Activated naive CD4-positive, alpha-beta T cell treated with anti-CD3 and anti-CD28 coated beads, Interleukin-2, amount 10 ng/mL, durations not matched to agents 7 days and 5 days (primary cell): ENCODE results near the gene MAPK1.
"Not testable (repeated sequence)": the region's sequence is repeated elsewhere in the genome, so short reads cannot be mapped to it uniquely, and the experiment has no call there.

Experiments used
- CTCF ChIA-PET: fragments of 350-600 bp; sonication (Branson Sonifier 250); formaldehyde crosslinking; loops from one replicate; lab custom pipeline; 2021; ENCODE audit warnings: antibody characterized with exemption; lab: Charles Lee
- DNase-seq: peaks from one replicate; pipeline ENCODE4 v3.0.0-alpha.2; 2020
- H3K27ac Mint-ChIP-seq: one replicate; pipeline ENCODE4 v1.8.0; 2021; ENCODE audit warnings: mild to moderate bottlenecking, moderate library complexity, mixed read lengths
- H3K27me3 Mint-ChIP-seq: one replicate; pipeline ENCODE4 v1.8.0; 2021; ENCODE audit warnings: mild to moderate bottlenecking, mixed read lengths
- H3K36me3 Mint-ChIP-seq: one replicate; pipeline ENCODE4 v1.8.0; 2021; ENCODE audit warnings: mixed read lengths
- H3K4me1 Mint-ChIP-seq: one replicate; pipeline ENCODE4 v1.8.0; 2021; ENCODE audit warnings: mixed read lengths
- H3K4me3 Mint-ChIP-seq: one replicate; pipeline ENCODE4 v1.8.0; 2021; ENCODE audit warnings: mild to moderate bottlenecking, moderate library complexity, mixed read lengths
- H3K9me3 Mint-ChIP-seq: one replicate; pipeline ENCODE4 v1.8.0; 2021; ENCODE audit warnings: mixed read lengths

The MAPK1 gene

GRCh38 chr22:21807544-21808529, 59.6 kb downstream of the MAPK1 start:
- Mint-ChIP-seq H3K27me3 (no peaks in the 10 kb centered on the region), H3K4me3 (no peak overlapping the region), H3K4me1 (no peaks in the 10 kb centered on the region), H3K27ac (no peak overlapping the region), H3K36me3 (peaks cover 40% of the 10 kb centered on the region), H3K9me3 (no peaks in the 10 kb centered on the region)
- CTCF ChIA-PET, result no interaction called here
- DNase-seq, result no peak

DNA sequence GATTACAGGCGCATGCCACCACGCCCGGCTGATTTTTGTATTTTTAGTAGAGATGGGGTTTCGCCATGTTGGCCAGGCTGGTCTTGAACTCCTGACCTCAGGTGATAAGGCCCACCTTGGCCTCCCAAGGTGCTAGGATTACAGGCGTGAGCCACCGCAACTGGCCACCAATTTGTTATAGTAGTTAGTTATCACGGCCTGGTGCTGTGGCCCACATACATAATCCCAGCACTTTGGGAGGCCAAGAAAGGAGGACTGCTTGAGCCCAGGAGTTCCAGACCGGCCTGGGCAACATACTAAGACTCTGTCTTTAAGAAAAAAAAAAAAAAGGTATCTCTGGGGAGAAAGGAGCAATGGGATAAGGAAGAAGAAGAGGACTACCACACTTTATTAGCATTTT, 62.1 kb downstream of the MAPK1 start:
- H3K27me3 Mint-ChIP-seq, H3K4me3 Mint-ChIP-seq, DNase-seq, CTCF ChIA-PET, H3K4me1 Mint-ChIP-seq, H3K9me3 Mint-ChIP-seq, H3K27ac Mint-ChIP-seq: not testable (repeated sequence)
- H3K36me3 Mint-ChIP-seq, result peaks cover 56% of the 10 kb centered on the region

DNA sequence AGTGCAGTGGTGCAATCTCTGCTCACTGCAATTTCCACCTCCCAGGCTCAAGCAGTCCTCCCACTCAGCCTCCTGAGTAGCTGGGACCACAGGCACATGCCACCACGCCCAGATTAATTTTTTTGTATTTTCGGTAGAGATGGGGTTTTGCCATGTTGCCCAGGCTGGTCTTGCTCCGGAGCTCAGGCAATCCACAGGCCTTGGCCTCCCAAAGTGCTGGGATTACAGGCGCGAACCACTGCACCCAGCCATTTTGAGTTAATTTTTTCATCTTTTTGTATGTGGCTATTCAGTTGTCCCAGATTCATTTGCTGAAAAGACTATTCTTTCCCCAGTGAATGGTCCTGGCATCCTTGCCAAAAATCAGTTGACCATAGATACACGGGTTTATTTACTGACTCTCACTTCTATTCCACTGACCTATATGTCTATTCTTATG, 63.6 kb downstream of the MAPK1 start:
- Mint-ChIP-seq H3K4me3 (no peak overlapping the region), H3K27ac (peak overlapping the region; percentile 11), H3K27me3 (no peaks in the 10 kb centered on the region), H3K9me3 (no peaks in the 10 kb centered on the region), H3K36me3 (peaks cover 60% of the 10 kb centered on the region), H3K4me1 (no peaks in the 10 kb centered on the region)
- CTCF ChIA-PET, result no interaction called here
- DNase-seq, result no peak

- DNase-seq, result no peak
- no peak overlapping the region for H3K27ac Mint-ChIP-seq
- no peak overlapping the region for H3K4me3 Mint-ChIP-seq
- no peaks in the 10 kb centered on the region for H3K9me3 Mint-ChIP-seq
- peaks cover 64% of the 10 kb centered on the region for H3K36me3 Mint-ChIP-seq
- H3K4me1 Mint-ChIP-seq, result no peaks in the 10 kb centered on the region
- H3K27me3 Mint-ChIP-seq, result no peaks in the 10 kb centered on the region
- CTCF ChIA-PET, result interaction anchor here (1.6 kb wide), 1 partner anchor 39 kb away, joined by 3 read pairs; no protein-coding TSS in a partner anchor
These were observed 64.8 kb downstream of the MAPK1 start for GRCh38 chr22:21802673-21803072.

DNA sequence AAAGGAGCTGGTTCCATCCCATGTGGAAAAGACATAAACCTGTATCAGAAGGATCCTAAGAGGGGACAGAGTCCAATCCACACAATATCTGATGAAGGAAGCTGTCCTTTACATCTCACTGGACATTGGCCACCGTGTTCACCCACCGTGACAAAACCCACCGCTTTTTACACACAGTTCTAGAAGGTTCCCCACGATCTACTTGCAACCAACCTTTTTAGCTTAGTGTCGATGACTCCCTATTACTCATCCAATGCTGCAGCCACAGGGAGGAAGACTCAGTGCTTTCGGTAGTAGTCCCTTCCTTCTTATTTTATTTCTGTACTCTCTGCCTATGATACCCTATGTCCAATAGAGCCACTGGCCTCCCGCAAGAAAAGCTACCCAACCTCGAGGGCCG, 65.4 kb downstream of the MAPK1 start:
- Mint-ChIP-seq H3K36me3 (peaks cover 67% of the 10 kb centered on the region), H3K9me3 (no peaks in the 10 kb centered on the region), H3K27me3 (no peaks in the 10 kb centered on the region), H3K27ac (no peak overlapping the region), H3K4me1 (no peaks in the 10 kb centered on the region), H3K4me3 (no peak overlapping the region)
- CTCF ChIA-PET, result interaction anchor here (1.6 kb wide), 1 partner anchor 39 kb away, joined by 3 read pairs; no protein-coding TSS in a partner anchor
- no peak for DNase-seq

DNA sequence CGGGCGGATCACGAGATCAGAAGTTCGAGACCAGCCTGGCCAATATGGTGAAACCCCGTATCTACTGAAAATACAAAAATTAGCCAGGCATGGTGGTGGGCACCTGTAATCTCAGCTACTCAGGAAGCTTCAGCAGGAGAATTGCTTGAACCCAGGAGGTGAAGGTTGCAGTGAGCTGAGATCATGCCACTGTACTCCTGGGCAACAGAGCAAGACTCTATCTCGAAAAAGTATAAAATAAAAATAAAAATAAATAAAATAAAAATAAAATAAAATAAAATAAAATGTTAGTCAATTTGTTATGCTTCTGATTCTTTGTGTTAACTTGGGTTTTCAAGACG, 66.2 kb downstream of the MAPK1 start:
- H3K27me3 Mint-ChIP-seq, H3K27ac Mint-ChIP-seq, H3K4me3 Mint-ChIP-seq, H3K9me3 Mint-ChIP-seq, CTCF ChIA-PET, DNase-seq, H3K4me1 Mint-ChIP-seq: not testable (repeated sequence)
- H3K36me3 Mint-ChIP-seq, result peaks cover 63% of the 10 kb centered on the region

GRCh38 chr22:21800552-21801303, 66.7 kb downstream of the MAPK1 start:
- H3K4me3 Mint-ChIP-seq, result no peak overlapping the region
- no peaks in the 10 kb centered on the region for H3K4me1 Mint-ChIP-seq
- H3K36me3 Mint-ChIP-seq, result peaks cover 61% of the 10 kb centered on the region
- H3K27ac Mint-ChIP-seq, result no peak overlapping the region
- DNase-seq, result no peak
- H3K27me3 Mint-ChIP-seq, result no peaks in the 10 kb centered on the region
- no peaks in the 10 kb centered on the region for H3K9me3 Mint-ChIP-seq
- CTCF ChIA-PET, result no interaction called here

DNA sequence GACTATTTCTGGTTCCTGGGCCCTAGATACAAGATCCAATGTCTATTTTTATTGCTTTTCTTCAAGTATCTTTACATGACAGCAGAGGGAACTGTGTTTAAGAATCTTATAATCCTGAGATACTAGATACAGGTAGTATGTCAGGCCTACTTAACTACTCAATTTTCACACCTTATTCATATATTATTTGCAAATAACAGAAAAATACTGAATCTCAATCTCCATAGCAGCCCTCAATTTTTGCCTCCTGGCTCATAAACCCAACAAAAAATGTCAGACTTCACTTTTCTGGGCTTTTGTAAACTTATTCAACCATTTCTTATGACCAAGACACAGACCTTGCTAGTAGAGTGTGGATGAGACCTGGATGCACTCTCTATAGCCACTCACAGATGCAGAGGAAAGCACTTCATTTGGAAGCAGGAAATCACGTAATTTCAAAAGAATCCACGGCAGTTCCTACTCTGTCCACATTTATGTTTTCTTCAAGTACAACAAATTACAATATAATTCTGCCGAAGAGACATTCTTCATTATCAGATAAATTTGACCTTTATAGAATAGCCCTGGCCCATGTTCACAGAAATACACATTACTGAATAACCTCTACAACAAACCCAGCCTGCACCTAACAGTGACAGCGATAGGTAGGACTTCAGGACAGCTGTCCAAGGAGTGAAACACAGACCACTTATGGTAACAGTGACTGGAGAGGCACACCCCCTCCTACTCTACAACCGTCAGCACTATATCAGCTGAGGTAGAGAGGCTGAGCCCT, 69.8 kb downstream of the MAPK1 start:
- peak overlapping the region; percentile 26 for H3K27ac Mint-ChIP-seq
- H3K36me3 Mint-ChIP-seq, result peaks cover 39% of the 10 kb centered on the region
- H3K4me1 Mint-ChIP-seq, result no peaks in the 10 kb centered on the region
- H3K4me3 Mint-ChIP-seq, result no peak overlapping the region
- DNase-seq, result no peak
- no peaks in the 10 kb centered on the region for H3K27me3 Mint-ChIP-seq
- H3K9me3 Mint-ChIP-seq, result no peaks in the 10 kb centered on the region
- CTCF ChIA-PET, result no interaction called here

DNA sequence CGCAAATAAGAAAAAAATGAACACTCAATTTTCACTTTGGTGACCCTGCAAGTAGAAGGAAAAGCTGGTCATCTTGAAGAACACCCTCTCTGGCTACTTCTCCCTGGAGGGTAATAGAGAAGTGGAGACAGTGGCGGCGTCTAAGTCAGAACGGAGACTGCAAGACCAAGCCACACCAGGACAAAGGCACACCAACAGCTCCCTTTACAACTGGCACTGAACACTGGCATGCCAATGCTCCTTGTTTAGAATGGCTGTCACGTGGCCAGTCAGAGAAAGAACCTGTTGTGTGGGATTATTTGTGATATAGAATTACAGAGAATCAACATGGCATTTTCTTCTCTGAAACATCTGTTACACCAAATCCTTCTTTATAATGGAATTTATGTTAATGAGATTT, 70.6 kb downstream of the MAPK1 start:
- DNase-seq, result no peak
- no peaks in the 10 kb centered on the region for H3K27me3 Mint-ChIP-seq

GRCh38 chr22:21796231-21796630, 71.2 kb downstream of the MAPK1 start:
- peaks cover 37% of the 10 kb centered on the region for H3K36me3 Mint-ChIP-seq
- no peak overlapping the region for H3K27ac Mint-ChIP-seq

More for the DNA sequence above, 70.6 kb downstream of the MAPK1 start:
- Mint-ChIP-seq H3K4me1 (peaks cover 2% of the 10 kb centered on the region), H3K27ac (no peak overlapping the region), H3K4me3 (no peak overlapping the region), H3K9me3 (no peaks in the 10 kb centered on the region), H3K36me3 (peaks cover 36% of the 10 kb centered on the region)
- CTCF ChIA-PET, result no interaction called here

GRCh38 chr22:21793716-21794115, 73.7 kb downstream of the MAPK1 start:
- DNase-seq, H3K4me3 Mint-ChIP-seq, CTCF ChIA-PET, H3K27ac Mint-ChIP-seq, H3K9me3 Mint-ChIP-seq, H3K27me3 Mint-ChIP-seq, H3K4me1 Mint-ChIP-seq: not testable (repeated sequence)
- peaks cover 23% of the 10 kb centered on the region for H3K36me3 Mint-ChIP-seq

More at GRCh38 chr22:21796231-21796630, 71.2 kb downstream of the MAPK1 start:
- H3K27me3 Mint-ChIP-seq, result no peaks in the 10 kb centered on the region
- no peaks in the 10 kb centered on the region for H3K9me3 Mint-ChIP-seq
- no peak for DNase-seq
- no peak overlapping the region for H3K4me3 Mint-ChIP-seq
- CTCF ChIA-PET, result no interaction called here
- peaks cover 3% of the 10 kb centered on the region for H3K4me1 Mint-ChIP-seq

- peaks cover 3% of the 10 kb centered on the region for H3K4me1 Mint-ChIP-seq
- CTCF ChIA-PET, result no interaction called here
- H3K27ac Mint-ChIP-seq, result no peak overlapping the region
- H3K4me3 Mint-ChIP-seq, result no peak overlapping the region
- no peaks in the 10 kb centered on the region for H3K9me3 Mint-ChIP-seq
- H3K36me3 Mint-ChIP-seq, result peaks cover 26% of the 10 kb centered on the region
- H3K27me3 Mint-ChIP-seq, result no peaks in the 10 kb centered on the region
- no peak for DNase-seq
These were observed 75.5 kb downstream of the MAPK1 start for GRCh38 chr22:21791635-21792625.
